DLD1 (cell line): Measurements from ENCODE around the gene FOXO3.

Experiments used
- in situ Hi-C: cut with HindIII; loops from 2 replicates; pipeline ENCODE4 v1.10.0; 2017; ENCODE audit warnings: low sequenced_read_pairs

FOXO3 gene

GRCh38 chr6:108621117-108621516, 60.4 kb downstream of the FOXO3 start:
- in situ Hi-C loops: loop anchor here (10.0 kb wide), 1 partner anchor 184 kb away; no protein-coding TSS in a partner anchor

GRCh38 chr6:108622641-108623298, 62.1 kb downstream of the FOXO3 start:
- in situ Hi-C loops: loop anchor here (10.0 kb wide), 1 partner anchor 182 kb away; no protein-coding TSS in a partner anchor

GRCh38 chr6:108623995-108624394, 63.3 kb downstream of the FOXO3 start:
- in situ Hi-C loops: loop anchor here (10.0 kb wide), 1 partner anchor 181 kb away; no protein-coding TSS in a partner anchor

GRCh38 chr6:108625581-108625980, 64.9 kb downstream of the FOXO3 start:
- in situ Hi-C loops: loop anchor here (10.0 kb wide), 1 partner anchor 179 kb away; no protein-coding TSS in a partner anchor

- in situ Hi-C loops: loop anchor here (10.0 kb wide), 1 partner anchor 178 kb away; no protein-coding TSS in a partner anchor
These were observed 66.1 kb downstream of the FOXO3 start for GRCh38 chr6:108626777-108627176.

- in situ Hi-C loops: loop anchor here (10.0 kb wide), 1 partner anchor 177 kb away; no protein-coding TSS in a partner anchor
These were observed 67.2 kb downstream of the FOXO3 start for GRCh38 chr6:108627692-108628550.

- in situ Hi-C loops: no loop called here
These were observed 69.5 kb downstream of the FOXO3 start for GRCh38 chr6:108630050-108630714.

GRCh38 chr6:108632441-108632840, 71.7 kb downstream of the FOXO3 start:
- in situ Hi-C loops: no loop called here

GRCh38 chr6:108633436-108633835, 72.7 kb downstream of the FOXO3 start:
- in situ Hi-C loops: no loop called here

GRCh38 chr6:108635505-108636226, 74.9 kb downstream of the FOXO3 start:
- in situ Hi-C loops: no loop called here

GRCh38 chr6:108637963-108638362, 77.2 kb downstream of the FOXO3 start:
- in situ Hi-C loops: no loop called here

GRCh38 chr6:108638993-108639392, 78.3 kb downstream of the FOXO3 start:
- in situ Hi-C loops: no loop called here

- in situ Hi-C loops: no loop called here
These were observed 79.4 kb downstream of the FOXO3 start for GRCh38 chr6:108640104-108640503.

- in situ Hi-C loops: no loop called here
These were observed 82.5 kb downstream of the FOXO3 start for GRCh38 chr6:108643184-108643583.

GRCh38 chr6:108644252-108644651, 83.5 kb downstream of the FOXO3 start:
- in situ Hi-C loops: no loop called here

GRCh38 chr6:108648191-108648590, 87.5 kb downstream of the FOXO3 start:
- in situ Hi-C loops: no loop called here

- in situ Hi-C loops: no loop called here
These were observed 89.6 kb downstream of the FOXO3 start for GRCh38 chr6:108650325-108650724.

GRCh38 chr6:108650781-108651180, 90.1 kb downstream of the FOXO3 start:
- in situ Hi-C loops: no loop called here

- in situ Hi-C loops: no loop called here
These were observed 90.9 kb downstream of the FOXO3 start for GRCh38 chr6:108651340-108652227.

- in situ Hi-C loops: no loop called here
These were observed 91.7 kb downstream of the FOXO3 start for GRCh38 chr6:108652375-108652774.
